NCI-H226 (cell line): ENCODE data around the gene TRERF1.
A peak's percentile ranks its signal among the peaks of the same experiment; 100 is the strongest.

Experiments used
- DNase-seq: peaks from one replicate; pipeline ENCODE4 v3.0.0-alpha.2; 2015

Gene TRERF1

GRCh38 chr6:42239736-42240375 lies 211.9 kb downstream of the TRERF1 start:
- DNase-seq: peak; percentile 35

- no peak for DNase-seq
Measured at GRCh38 chr6:42239333-42239732, 212.4 kb downstream of the TRERF1 start.

- no peak for DNase-seq
Measured at GRCh38 chr6:42237857-42238256, 213.9 kb downstream of the TRERF1 start.

- no peak for DNase-seq
Measured at GRCh38 chr6:42236682-42237473, 214.8 kb downstream of the TRERF1 start.

- no peak for DNase-seq
Measured at GRCh38 chr6:42236030-42236429, 215.7 kb downstream of the TRERF1 start.

GRCh38 chr6:42232035-42232434 lies 219.7 kb downstream of the TRERF1 start:
- DNase-seq: no peak

GRCh38 chr6:42230345-42231321 lies 221.1 kb downstream of the TRERF1 start:
- DNase-seq: no peak

GRCh38 chr6:42229506-42230119 lies 222.1 kb downstream of the TRERF1 start:
- no peak for DNase-seq

GRCh38 chr6:42228305-42228704 lies 223.4 kb downstream of the TRERF1 start:
- no peak for DNase-seq

- no peak for DNase-seq
Measured at GRCh38 chr6:42227173-42227850, 224.4 kb downstream of the TRERF1 start.

- DNase-seq: peak; percentile 49
Measured at GRCh38 chr6:42226645-42227143, 225.0 kb downstream of the TRERF1 start.

- DNase-seq: peak; percentile 32
Measured at GRCh38 chr6:42226161-42226611, 225.5 kb downstream of the TRERF1 start.

- no peak for DNase-seq
Measured at GRCh38 chr6:42225419-42225818, 226.3 kb downstream of the TRERF1 start.

GRCh38 chr6:42225029-42225339 lies 226.7 kb downstream of the TRERF1 start:
- DNase-seq: no peak

GRCh38 chr6:42224222-42225028 lies 227.3 kb downstream of the TRERF1 start:
- DNase-seq: peak; percentile 67

- no peak for DNase-seq
Measured at GRCh38 chr6:42222448-42222847, 229.3 kb downstream of the TRERF1 start.

GRCh38 chr6:42221546-42221945 lies 230.2 kb downstream of the TRERF1 start:
- no peak for DNase-seq

- DNase-seq: no peak
Measured at GRCh38 chr6:42220807-42221206, 230.9 kb downstream of the TRERF1 start.

GRCh38 chr6:42217519-42218367 lies 234.0 kb downstream of the TRERF1 start, which contains the start of gene MRPS10:
Gene MRPS10 (minus strand): TSS chr6:42217861. CDS start chr6:42217849, 12 bp downstream.
- DNase-seq: peak; percentile 92

- DNase-seq: no peak
Measured at GRCh38 chr6:42217157-42217518, 234.6 kb downstream of the TRERF1 start.
